ENCODE results near the gene TTC13. TPM values are rescaled to one million over a fixed set of nuclear protein-coding genes. Genes with fewer than 3 reads are reported as not detected.

The TTC13 gene
- total and polyA plus RNA-seq, 2 of the 13 experiments (the other 11 are each of a cell fraction or from before 2014, with no cell fraction given) = 5.8 to 15.9 TPM

DNA sequence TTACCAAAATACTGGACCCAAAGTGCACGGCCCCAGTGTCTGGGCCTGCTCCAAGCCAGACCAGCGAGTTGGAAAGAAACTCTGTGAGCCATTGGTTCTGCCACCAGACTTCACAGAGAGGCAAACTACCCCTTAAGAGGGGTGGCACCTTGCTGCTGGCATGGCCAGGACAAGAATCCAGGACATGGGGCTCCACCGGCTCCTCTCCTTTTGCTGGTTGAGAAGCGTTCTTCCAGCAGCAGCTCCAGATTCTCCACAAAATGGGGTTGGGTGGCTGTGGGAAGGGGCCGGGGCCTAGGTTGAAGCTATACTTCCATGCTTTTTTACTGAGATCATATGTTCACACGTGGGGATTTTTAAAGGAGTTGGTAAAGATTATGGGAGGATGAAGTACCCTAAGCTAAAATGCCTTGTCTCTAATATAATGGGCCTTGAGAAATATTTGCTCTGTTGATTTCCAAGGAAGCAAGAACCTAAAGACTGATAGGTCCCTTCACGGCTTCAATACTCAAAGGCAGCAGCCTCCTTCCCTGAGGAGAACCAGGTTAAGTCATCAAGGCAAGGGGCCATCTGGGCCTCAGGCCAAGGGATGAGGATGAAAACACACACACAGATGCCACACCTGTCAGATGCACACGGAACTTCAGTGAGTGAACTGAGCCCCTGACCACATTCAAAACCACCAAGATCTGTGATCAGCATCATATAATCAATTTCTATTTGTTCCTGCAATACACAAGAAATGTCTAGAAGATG is 113.4 kb downstream of the TTC13 start:
- CTCF ChIA-PET (ENCODE audit: low intra/inter-chr PET ratio, low total read pairs) = no interaction called here
- Histone ChIP-seq H3K27me3 (ENCODE audit: control insufficient read depth in 1 of 2, insufficient read depth in 2 of 2, low read length in 2 of 2) (no peaks in the 10 kb centered on the region), H3K9me3 (ENCODE audit: low read length) (no peaks in the 10 kb centered on the region), H3K36me3 (replicated peaks in 1 of 2; ENCODE audit: control insufficient read depth in 1 of 2, insufficient read depth in 2 of 2, low read length in 2 of 2) (peaks cover 0 to 2% of the 10 kb centered on the region in 2 experiments; a peak in 3 of 5 replicates), H2AFZ (ENCODE audit: low read length) (no peak overlapping the region), H3K4me3 (replicated peaks in 1 of 3; ENCODE audit: insufficient read depth in 1 of 3, low read depth in 2 of 3, low read length in 3 of 3) (no peak overlapping the region), H3K9ac (ENCODE audit: insufficient read depth, low read depth, low read length) (no peak overlapping the region), H3K4me1 (ENCODE audit: insufficient read depth, low read length) (peaks cover 58% of the 10 kb centered on the region), H4K20me1 (ENCODE audit: insufficient read depth, low read length) (no peaks in the 10 kb centered on the region), H3K4me2 (ENCODE audit: low read depth, low read length) (0 out of 2 replicates have a peak overlapping the region, but pooled peaks have one; percentile 13), H3K79me2 (ENCODE audit: insufficient read depth, low read length) (peaks cover 31% of the 10 kb centered on the region), H3K27ac (ENCODE audit: extremely low read length, insufficient read depth, low read length) (no peak overlapping the region)
- TF ChIP-seq NFKB2 (CRISPR knock-in tag; IDR thresholded peaks at IDR 0.05; ENCODE audit: borderline replicate concordance) = no peak
- no peak for TF ChIP-seq ZNF224 (CRISPR knock-in tag; IDR thresholded peaks at IDR 0.05)
- no peak for TF ChIP-seq BRD4 (CRISPR knock-in tag; IDR thresholded peaks at IDR 0.05)
- TF ChIP-seq ZNF550 (CRISPR knock-in tag; IDR thresholded peaks at IDR 0.05; ENCODE audit: borderline replicate concordance) = no peak
- TF ChIP-seq ZNF737 (CRISPR knock-in tag; IDR thresholded peaks at IDR 0.05; ENCODE audit: borderline replicate concordance) = no peak
- TF ChIP-seq FOXA3 (CRISPR knock-in tag; IDR thresholded peaks at IDR 0.05) = no peak
- TF ChIP-seq FOXM1 (CRISPR knock-in tag; IDR thresholded peaks at IDR 0.05) = no peak
- no peak for TF ChIP-seq ZFP36L1 (CRISPR knock-in tag; IDR thresholded peaks at IDR 0.05)
- no peak for TF ChIP-seq RAD51 (IDR thresholded peaks at IDR 0.05; ENCODE audit: borderline replicate concordance)
- TF ChIP-seq KAT2B (IDR thresholded peaks at IDR 0.05; ENCODE audit: borderline replicate concordance, low read depth, low read length) = no peak
- no peak for TF ChIP-seq ZNF225 (CRISPR knock-in tag; IDR thresholded peaks at IDR 0.05)
- WGBS (ENCODE audit: low lambda C conversion rate) = 94% methylated on average over 5 of the region's 8 CpGs
- ATAC-seq (no peak), FAIRE-seq (no peak), DNase-seq (ENCODE audit: low spot score) (no peak)
- POLR2A ChIA-PET = no interaction called here
- intact Hi-C loops (cut with micrococcal nuclease; ENCODE audit: unreplicated experiment) = no loop called here
- in situ Hi-C loops (cut with HindIII; ENCODE audit: extremely low pct_ligation_motif_present, low pct_unique_long_range_greater_than_20kb) = no loop called here
- BruUV-seq (replicated peaks) = no TSS peak
